Adrenal gland (tissue), 12 donors: ENCODE results near the gene DAGLB. TPM values are rescaled to one million over a fixed set of nuclear protein-coding genes. Genes with fewer than 3 reads are reported as not detected.
A peak's percentile ranks its signal among the peaks of the same experiment; 100 is the strongest.

Experiments used
- DNase-seq, 7 donors: peaks; one replicate each; pipeline ENCODE4 v3.0.0-alpha.2; 2019 to 2020
- H3K27ac ChIP-seq, 5 donors: fragments of 200-600 bp; sonication (generic) in 4 of 5; 1 replicate in 3 of 5; 2 replicates in 2 of 5; pipeline versions ENCODE4 v1.5.1 to v1.8.0; 2016 to 2020; ENCODE audit warnings: mild to moderate bottlenecking in 1 of 5
- H3K27me3 ChIP-seq: fragments of 200-600 bp; 2 replicates; pipeline ENCODE4 v1.8.0; 2021
- H3K36me3 ChIP-seq, 2 donors: fragments of 200-600 bp; replicated peaks in 1 of 2; 1 replicate in 1 of 2; 2 replicates in 1 of 2; pipeline versions ENCODE4 v1.5.1 to v1.8.0; 2018 to 2022
- H3K4me1 ChIP-seq, 2 donors: fragments of 200-600 bp; replicated peaks in 1 of 2; 1 replicate in 1 of 2; 2 replicates in 1 of 2; pipeline versions ENCODE4 v1.5.1 to v1.8.0; 2018 to 2021
- H3K4me3 ChIP-seq, 4 donors: fragments of 200-600 bp; sonication (generic) in 3 of 4; one replicate each; pipeline ENCODE4 v1.5.1; 2016 to 2018
- H3K9me3 ChIP-seq, 3 donors: fragments of 200-600 bp; sonication (generic) in 1 of 3; replicated peaks in 1 of 3; 1 replicate in 2 of 3; 2 replicates in 1 of 3; pipeline versions ENCODE4 v1.5.1 to v1.8.0; 2016 to 2021
- POLR2A ChIP-seq, 2 donors: fragments of 450-650 bp; IDR thresholded peaks; one replicate each; pipeline ENCODE4 v1.6.1; 2017; ENCODE audit warnings: antibody characterized with exemption in 2 of 2, mild to moderate bottlenecking in 2 of 2, moderate library complexity in 1 of 2
- WGBS, 4 donors: extraction: QIAGEN DNeasy Blood & Tissue Kit in 2 of 4; methylation state at CpG; one replicate each; pipeline versions ENCODE4 v1.1.5 to v1.1.7; 2013 to 2017; 5-methylcytosine and 5-hydroxymethylcytosine counted together
- intact Hi-C, 2 donors: fragments of 100-400 bp; cut with DNase I; formaldehyde crosslinking; loops; one replicate each; pipeline versions ENCODE4 v1.14.1 to v1.15.0; 2022 to 2023
- polyA plus RNA-seq, 3 donors: library from polyadenylated mRNA; stranded (reverse); fragments of 200-250 nt in 2 of 3; fragments of 350-450 nt in 1 of 3; fragmentation: Illumina TruSeq in 1 of 3; extraction: RNeasy Lipid Tissue Mini Kit (QIAGEN cat#74804) in 1 of 3; gene quantifications; one replicate each; pipeline ENCODE4 v1.2.3, GENCODE V29; 2013 to 2014
- total RNA-seq, 9 donors: library from RNA; depleted of rRNA in 4 of 9; stranded (reverse); fragments of >200 nt in 4 of 9; fragments of 120-200 nt in 1 of 9; fragmentation: NEBNext Ultra II Directional in 1 of 9; extraction: Animal tissue kit (Norgen Biotek cat#: 25700) in 1 of 9; gene quantifications; one replicate each; pipeline versions ENCODE4 v1.1.0 to v1.2.4, GENCODE V29; 2013 to 2023
- TF ChIP-seq, protein P1 (sequence below), 6 experiments: fragments of 450-650 bp in 4 of 6; fragments of 200-600 bp in 2 of 6; sonication (generic) in 1 of 6; IDR thresholded peaks; 1 replicate in 5 of 6; 2 replicates in 1 of 6; pipeline versions ENCODE4 v1.5.1 to v1.8.0; 2016 to 2021; ENCODE audit warnings: antibody characterized with exemption in 6 of 6, mild to moderate bottlenecking in 2 of 6, moderate library complexity in 1 of 6
- donor health status: healthy with polysubstance abuse.
- donor health status: Bipolar disorder and iron deficiency.
- donor health status: DM: yes; HTN: yes; CAD: no.
- donor health status: DM: no; HTN: no; CAD: no.
- donor health status: DM: no; HTN: no; CAD: no.
- donor health status: DM: yes; HTN: yes; CAD: no.

The DAGLB gene
- total and polyA plus RNA-seq, 12 donors: 19.8 to 56.7 (median 36.7) TPM

DNA sequence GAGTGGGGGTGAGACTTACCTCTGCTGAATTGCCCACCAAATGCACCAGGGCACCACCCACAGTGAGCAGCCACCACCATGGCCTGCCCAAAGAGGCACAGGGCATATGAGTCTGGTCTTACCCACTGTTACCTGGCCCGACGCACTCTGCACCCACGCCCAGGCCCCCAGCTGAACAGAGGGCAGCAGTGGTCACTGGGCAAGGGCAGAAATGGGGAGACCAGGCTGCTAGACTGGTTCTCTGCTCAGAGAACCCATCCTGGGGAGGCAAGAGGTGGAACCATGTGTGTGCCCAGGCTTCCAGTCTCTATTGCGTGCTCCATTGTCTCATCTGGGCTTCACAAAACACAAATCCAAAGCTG, 39.4 kb upstream of the DAGLB start:
- Histone ChIP-seq H3K4me1 (peaks cover 0 to 15% of the 10 kb centered on the region in 2 donors), H3K9me3 (no peaks in the 10 kb centered on the region), H3K27me3 (no peaks in the 10 kb centered on the region), H3K36me3 (no peaks in the 10 kb centered on the region), H3K27ac (no peak overlapping the region), H3K4me3 (no peak overlapping the region)
- intact Hi-C loops: no loop called here
- TF ChIP-seq POLR2A (IDR thresholded peaks at IDR 0.05): no peak
- TF ChIP-seq, protein P1, sequence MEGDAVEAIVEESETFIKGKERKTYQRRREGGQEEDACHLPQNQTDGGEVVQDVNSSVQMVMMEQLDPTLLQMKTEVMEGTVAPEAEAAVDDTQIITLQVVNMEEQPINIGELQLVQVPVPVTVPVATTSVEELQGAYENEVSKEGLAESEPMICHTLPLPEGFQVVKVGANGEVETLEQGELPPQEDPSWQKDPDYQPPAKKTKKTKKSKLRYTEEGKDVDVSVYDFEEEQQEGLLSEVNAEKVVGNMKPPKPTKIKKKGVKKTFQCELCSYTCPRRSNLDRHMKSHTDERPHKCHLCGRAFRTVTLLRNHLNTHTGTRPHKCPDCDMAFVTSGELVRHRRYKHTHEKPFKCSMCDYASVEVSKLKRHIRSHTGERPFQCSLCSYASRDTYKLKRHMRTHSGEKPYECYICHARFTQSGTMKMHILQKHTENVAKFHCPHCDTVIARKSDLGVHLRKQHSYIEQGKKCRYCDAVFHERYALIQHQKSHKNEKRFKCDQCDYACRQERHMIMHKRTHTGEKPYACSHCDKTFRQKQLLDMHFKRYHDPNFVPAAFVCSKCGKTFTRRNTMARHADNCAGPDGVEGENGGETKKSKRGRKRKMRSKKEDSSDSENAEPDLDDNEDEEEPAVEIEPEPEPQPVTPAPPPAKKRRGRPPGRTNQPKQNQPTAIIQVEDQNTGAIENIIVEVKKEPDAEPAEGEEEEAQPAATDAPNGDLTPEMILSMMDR (IDR thresholded peaks at IDR 0.05): no peak
- DNase-seq: no peak
- WGBS, 4 donors: 89 to 100% (median 94%) methylated on average over 1 to 4 of the region's 4 CpGs

DNA sequence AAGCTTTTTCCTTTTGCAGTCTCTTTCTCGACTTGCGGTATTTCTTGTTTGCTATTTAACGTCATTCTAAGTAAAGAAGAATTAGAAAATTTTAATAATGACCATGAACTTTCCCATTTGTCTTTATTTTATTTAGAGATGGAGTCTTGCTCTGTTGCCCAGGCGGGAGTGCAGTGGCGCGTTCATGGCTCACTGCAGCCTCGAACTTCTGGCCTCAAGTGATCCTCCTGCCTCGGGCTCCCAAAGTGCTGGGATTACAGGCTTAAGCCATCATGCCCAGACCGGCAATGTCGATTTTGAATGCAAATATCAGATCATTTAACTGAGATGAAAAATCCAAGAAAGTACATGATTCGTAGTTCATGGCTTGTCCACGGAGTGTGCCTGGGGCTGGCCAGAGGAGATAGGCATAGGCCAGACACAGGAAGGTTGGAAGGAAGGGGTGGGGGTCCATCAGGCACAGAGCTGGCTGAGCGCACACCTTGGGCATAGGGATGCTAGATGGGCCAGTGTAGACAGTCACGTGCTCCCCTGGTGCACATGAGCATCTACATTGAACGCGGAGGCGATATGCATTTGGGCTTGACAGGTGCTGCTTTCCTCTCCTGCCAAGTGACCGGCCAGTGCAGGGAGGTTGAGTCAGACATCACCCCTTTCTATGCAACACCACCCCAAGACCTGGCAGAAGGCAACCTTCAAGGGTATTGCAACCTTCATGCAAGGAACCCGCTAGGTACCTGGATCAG, 38.9 kb upstream of the DAGLB start:
- Histone ChIP-seq H3K36me3 (no peaks in the 10 kb centered on the region), H3K27me3 (no peaks in the 10 kb centered on the region), H3K4me3 (no peak overlapping the region), H3K27ac (no peak overlapping the region), H3K9me3 (no peaks in the 10 kb centered on the region), H3K4me1 (peaks cover 0 to 17% of the 10 kb centered on the region in 2 donors)
- intact Hi-C loops: no loop called here
- TF ChIP-seq POLR2A (IDR thresholded peaks at IDR 0.05): no peak
- TF ChIP-seq, protein P1 (IDR thresholded peaks at IDR 0.05): no peak
- WGBS, 4 donors: 91 to 93% (median 92%) methylated on average over 17 to 19 of the region's 19 CpGs
- no peak for DNase-seq

DNA sequence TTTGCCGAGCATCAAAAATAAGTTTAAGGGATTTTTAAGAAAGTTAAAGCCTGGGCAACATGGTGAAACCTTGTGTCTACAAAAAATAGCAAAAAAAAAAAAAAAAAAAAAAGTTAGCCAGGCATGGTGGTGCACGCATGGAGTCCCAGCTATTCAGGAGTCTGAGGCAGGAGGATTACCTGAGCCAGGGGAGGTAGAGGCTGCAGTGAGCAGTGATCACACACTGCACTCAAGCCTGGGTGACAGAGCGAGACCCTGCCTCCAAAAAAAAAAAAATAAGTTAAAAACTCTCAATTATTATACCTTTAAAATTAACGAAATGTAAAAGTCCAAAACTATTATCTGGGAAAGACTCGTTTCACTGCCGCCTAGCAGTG, 35.0 kb upstream of the DAGLB start:
- WGBS, 4 donors: 20 to 25% (median 22%) methylated on average over 6 of the region's 6 CpGs
- Histone ChIP-seq H3K4me1 (peaks cover 0 to 47% of the 10 kb centered on the region in 2 donors), H3K27me3 (no peaks in the 10 kb centered on the region), H3K9me3 (no peaks in the 10 kb centered on the region), H3K4me3 (peak overlapping the region in 2 of 4 donors; percentile 78 to 100), H3K36me3 (peaks cover 0 to 8% of the 10 kb centered on the region in 2 donors), H3K27ac (peak overlapping the region; percentile 81 to 100 (median 96))
- TF ChIP-seq, protein P1 (IDR thresholded peaks at IDR 0.05): no peak
- no peak for TF ChIP-seq POLR2A (IDR thresholded peaks at IDR 0.05)
- intact Hi-C loops: no loop called here
- no peak for DNase-seq

DNA sequence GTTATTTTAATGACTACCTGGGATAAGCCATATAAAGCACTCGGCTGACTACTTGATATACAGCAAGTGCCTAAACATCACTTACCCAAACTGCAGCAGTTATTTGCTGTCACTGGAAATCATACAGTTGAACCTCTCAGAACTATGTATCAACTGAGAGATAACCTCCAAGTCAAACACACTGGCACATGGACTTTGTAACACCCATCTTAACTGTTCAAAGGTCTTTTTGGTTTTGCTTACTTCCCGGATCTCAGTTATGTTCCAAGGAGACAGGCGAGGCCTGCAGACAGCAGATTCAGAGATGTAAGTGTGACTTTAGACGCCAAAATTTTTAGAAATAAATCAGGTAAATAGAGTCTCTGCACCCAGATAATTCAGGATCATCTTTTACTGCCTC, 34.6 kb upstream of the DAGLB start:
- Histone ChIP-seq H3K27me3 (no peaks in the 10 kb centered on the region), H3K9me3 (no peaks in the 10 kb centered on the region), H3K27ac (peak overlapping the region in 2 of 5 donors; percentile 10 to 96), H3K4me1 (peaks cover 0 to 51% of the 10 kb centered on the region in 2 donors), H3K4me3 (peak overlapping the region in 1 of 4 donors; percentile 100), H3K36me3 (peaks cover 0 to 8% of the 10 kb centered on the region in 2 donors)
- 55 to 75% (median 59%) methylated on average over 3 to 4 of the region's 4 CpGs for WGBS, 4 donors
- TF ChIP-seq POLR2A (IDR thresholded peaks at IDR 0.05): no peak
- TF ChIP-seq, protein P1 (IDR thresholded peaks at IDR 0.05): no peak
- intact Hi-C loops: no loop called here
- no peak for DNase-seq
